NCI-H82 treated with DMSO at 0.1 percent for 48 hours (cell line): ENCODE measurements around the gene SYTL2.
"Not testable (repeated sequence)": the region's sequence is repeated elsewhere in the genome, so short reads cannot be mapped to it uniquely, and the experiment has no call there.

Experiments used
- DNase-seq: peaks from one replicate; lab custom pipeline; 2025; ENCODE audit not compliant: unreplicated experiment; lab: John Stamatoyannopoulos, UW

Gene SYTL2

GRCh38 chr11:85663080-85663752, 147.7 kb downstream of the SYTL2 start:
- DNase-seq = no peak

DNA sequence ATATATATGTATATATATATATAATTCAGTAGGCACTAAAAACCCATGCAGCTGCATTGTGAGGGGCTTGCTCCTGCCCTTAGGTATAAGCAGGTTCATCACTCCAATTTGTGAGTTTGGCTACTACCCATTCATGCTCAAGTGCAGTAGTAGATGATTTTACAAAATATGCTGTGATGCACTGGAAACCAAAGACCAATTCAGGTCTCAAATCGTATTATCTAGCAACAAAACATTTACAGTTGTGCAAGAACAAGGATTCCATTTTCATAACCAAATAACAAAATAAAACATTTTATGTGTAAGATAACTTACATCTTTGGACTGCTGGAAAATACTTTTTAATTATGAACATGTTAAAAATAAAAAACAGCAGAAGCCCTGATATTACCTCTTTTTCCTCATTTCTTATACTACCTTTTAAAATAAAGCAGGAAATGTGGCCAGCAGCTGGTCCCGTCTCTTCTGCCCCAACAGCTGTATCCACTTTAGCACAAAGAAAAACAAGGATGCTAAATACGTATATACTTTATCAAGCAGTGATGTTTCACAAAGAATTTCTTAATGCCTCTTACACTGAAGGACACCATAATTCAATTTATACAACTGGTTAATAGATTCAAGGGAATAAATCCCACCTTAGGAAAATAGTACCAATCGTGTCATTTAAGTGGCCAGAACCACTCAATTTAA, 148.8 kb downstream of the SYTL2 start:
- no peak for DNase-seq

DNA sequence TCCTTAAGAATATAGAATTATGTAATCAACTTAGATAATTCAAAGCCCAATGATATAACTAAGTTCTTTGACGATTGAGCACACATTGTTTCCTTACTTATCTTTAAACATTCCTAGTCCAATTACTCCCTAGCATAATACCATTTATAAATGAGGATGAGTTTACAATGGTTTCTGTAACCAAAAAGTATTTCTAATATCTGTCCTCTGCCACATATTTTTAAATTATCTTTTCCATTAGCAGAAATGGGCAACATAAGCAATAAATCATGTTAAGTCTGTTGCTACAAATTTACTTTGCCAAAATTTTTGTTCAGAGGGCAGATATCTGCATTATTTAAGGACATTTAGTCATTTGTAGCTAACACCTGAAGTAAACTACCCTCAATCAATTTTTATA, 152.8 kb downstream of the SYTL2 start:
- DNase-seq = no peak

GRCh38 chr11:85656777-85657176, 154.2 kb downstream of the SYTL2 start:
- no peak for DNase-seq

DNA sequence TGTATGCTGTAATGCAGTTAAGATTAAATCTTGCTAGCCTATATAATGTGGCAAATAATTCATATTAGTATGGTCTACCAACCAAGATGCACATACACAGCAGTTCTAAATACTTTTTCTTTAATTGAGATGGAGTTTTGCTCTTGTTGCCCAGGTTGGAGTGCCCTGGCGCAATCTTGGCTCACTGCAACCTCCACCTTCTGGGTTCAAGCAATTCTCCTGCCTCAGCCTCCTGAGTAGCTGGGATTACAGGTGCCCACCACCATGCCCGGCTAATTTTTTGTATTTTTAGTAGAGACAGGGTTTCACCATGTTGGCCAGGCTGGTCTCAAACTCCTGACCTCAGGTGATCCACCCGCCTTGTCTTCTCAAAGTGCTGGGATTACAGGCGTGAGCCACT, 156.6 kb downstream of the SYTL2 start:
- not testable (repeated sequence) for DNase-seq

DNA sequence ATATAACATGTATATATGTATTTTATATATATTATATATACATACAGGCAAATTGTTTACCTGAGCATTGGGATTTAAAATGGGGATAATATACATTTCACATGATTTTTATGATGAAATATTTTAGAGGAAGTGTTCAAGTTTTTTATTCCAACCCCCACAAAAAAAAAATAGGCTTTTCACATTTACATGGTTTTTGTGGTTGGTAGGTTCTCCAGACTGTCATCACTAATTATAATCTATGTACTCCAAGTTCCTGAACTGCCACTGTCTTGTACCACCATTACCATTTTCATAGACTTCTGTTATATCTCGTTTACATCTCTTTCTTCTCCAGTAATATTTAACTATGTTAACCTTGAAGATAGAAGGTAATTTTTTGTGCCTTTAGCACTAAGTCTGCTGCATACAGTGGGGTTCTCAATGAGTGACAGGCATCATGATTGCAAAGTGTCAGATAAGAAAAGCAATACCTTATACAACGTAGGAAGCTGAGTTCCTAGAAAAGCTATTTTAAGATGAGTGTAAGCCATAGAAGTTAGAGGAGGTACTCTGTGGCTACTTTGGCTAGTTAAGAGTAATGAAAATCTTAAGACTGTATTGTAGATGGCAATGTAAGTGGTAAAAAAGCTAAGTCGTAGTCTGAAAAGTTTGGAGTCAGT, 158.0 kb downstream of the SYTL2 start:
- DNase-seq = no peak

- DNase-seq = no peak
These were observed 159.8 kb downstream of the SYTL2 start for GRCh38 chr11:85651118-85651517.

- peak; percentile 76 for DNase-seq
These were observed 163.2 kb downstream of the SYTL2 start, which contains the start of gene TMEM126A for GRCh38 chr11:85647604-85648299. TMEM126A (plus strand) TSS chr11:85647967; CDS start chr11:85650256, 2,289 bp downstream.

- no peak for DNase-seq
These were observed 163.9 kb downstream of the SYTL2 start for GRCh38 chr11:85647078-85647477.
